K562 (cell line): ENCODE measurements around the gene PCDH18. TPM values are rescaled to one million over a fixed set of nuclear protein-coding genes. Genes with fewer than 3 reads are reported as not detected.
A peak's percentile ranks its signal among the peaks of the same experiment; 100 is the strongest.

Experiments used
- ATAC-seq: fragments of 200-7000 bp; cut with Tn5 transposase; 3 replicates; pipeline ENCODE4 v1.9.1; 2020; ENCODE audit warnings: moderate library complexity
- BruUV-seq: library from RNA; stranded (reverse); fragments of 400-500 nt; replicated peaks from 2 replicates; lab custom pipeline; 2021; lab: Mats Ljungman, UMichigan
- CTCF ChIA-PET: fragments of 300-600 bp; formaldehyde crosslinking; extraction: SDS; loops from one replicate; lab custom pipeline; 2021; ENCODE audit warnings: low intra/inter-chr PET ratio; lab: Yijun Ruan, JAX
- POLR2A ChIA-PET: fragments of 300-600, 350-650 bp; sonication (Branson Sonifier 250); formaldehyde crosslinking; extraction: SDS; loops from one replicate; lab custom pipeline; 2021; ENCODE audit warnings: antibody characterized with exemption, inconsistent platforms; lab: Yijun Ruan, JAX
- DNase-seq, 4 experiments: peaks; one replicate each; pipeline versions ENCODE4 v3.0.0 to v3.0.0-alpha.2; 2011 to 2018; ENCODE audit warnings: low spot score in 3 of 4, mixed read lengths in 3 of 4; ENCODE audit errors: extremely low read depth in 1 of 4
- FAIRE-seq: peaks from 2 replicates; lab custom pipeline; 2011; peaks lifted over from hg19 to GRCh38; lab: Jason Lieb, UNC
- H2AFZ ChIP-seq: 2 replicates; pipeline ENCODE4 v1.6.0; 2011; ENCODE audit warnings: low read depth, low read length, control low read depth, inconsistent platforms
- H3K27ac ChIP-seq: fragments of 200-600 bp; 3 replicates; pipeline ENCODE4 v1.8.0; 2011; ENCODE audit warnings: low read depth, mild to moderate bottlenecking, control low read depth, inconsistent platforms, low read length, moderate library complexity, mixed read lengths; ENCODE audit errors: extremely low read depth
- H3K27me3 ChIP-seq, 2 experiments: fragments of 300-600 bp in 1 of 2; 2 replicates in 1 of 2; 3 replicates in 1 of 2; pipeline versions ENCODE4 v1.6.0 to v1.8.0; 2011; ENCODE audit warnings: inconsistent platforms in 2 of 2, low read length in 2 of 2, mild to moderate bottlenecking in 1 of 2, mixed read lengths in 1 of 2, moderate library complexity in 1 of 2; ENCODE audit not compliant: control insufficient read depth in 2 of 2, insufficient read depth in 2 of 2
- H3K36me3 ChIP-seq: fragments of 300-600 bp; 3 replicates; pipeline ENCODE4 v1.8.0; 2011; ENCODE audit warnings: mild to moderate bottlenecking, low read length, inconsistent platforms; ENCODE audit not compliant: control insufficient read depth, insufficient read depth
- H3K4me1 ChIP-seq, 2 experiments: fragments of 200-600 bp in 1 of 2; replicated peaks in 1 of 2; 2 replicates in 1 of 2; 3 replicates in 1 of 2; pipeline versions ENCODE4 v1.5.1 to v1.8.0; 2011; ENCODE audit warnings: inconsistent platforms in 2 of 2, low read length in 2 of 2, mild to moderate bottlenecking in 1 of 2, mixed read lengths in 1 of 2, moderate library complexity in 1 of 2; ENCODE audit not compliant: control insufficient read depth in 2 of 2, insufficient read depth in 2 of 2
- H3K4me2 ChIP-seq: 2 replicates; pipeline ENCODE4 v1.6.1; 2011; ENCODE audit warnings: low read length, control low read depth, inconsistent platforms, mixed read lengths; ENCODE audit not compliant: insufficient read depth
- H3K4me3 ChIP-seq: fragments of 200-600 bp; sonication (generic), shearing (Covaris generic); 2 replicates; pipeline ENCODE4 v1.5.1; 2016; ENCODE audit warnings: control low read depth, inconsistent platforms
- H3K79me2 ChIP-seq: fragments of 200-600 bp; 3 replicates; pipeline ENCODE4 v1.8.0; 2011; ENCODE audit warnings: low read length, inconsistent platforms; ENCODE audit not compliant: control insufficient read depth, insufficient read depth
- H3K9ac ChIP-seq, 2 experiments: 2 replicates each; pipeline versions ENCODE4 v1.6.0 to v1.6.1; 2011; ENCODE audit warnings: low read depth in 2 of 2, low read length in 2 of 2, control low read depth in 1 of 2, inconsistent platforms in 1 of 2, mild to moderate bottlenecking in 1 of 2, mixed read lengths in 1 of 2; ENCODE audit not compliant: insufficient read depth in 1 of 2
- H3K9me1 ChIP-seq: one replicate; pipeline ENCODE4 v1.6.0; 2011; ENCODE audit warnings: inconsistent platforms, mild to moderate bottlenecking, low read length, moderate library complexity; ENCODE audit not compliant: control insufficient read depth, insufficient read depth
- H3K9me3 ChIP-seq: replicated peaks from 2 replicates; pipeline ENCODE4 v1.5.1; 2011; ENCODE audit warnings: low read depth, low read length, inconsistent platforms; ENCODE audit not compliant: control insufficient read depth, insufficient read depth
- H4K20me1 ChIP-seq: replicated peaks from 2 replicates; pipeline ENCODE4 v1.6.1; 2011; ENCODE audit warnings: low read length, inconsistent platforms, mixed read lengths; ENCODE audit not compliant: control insufficient read depth, insufficient read depth
- CREB3L1 ChIP-seq: fragments of 450-650 bp; IDR thresholded peaks from 2 replicates; pipeline ENCODE4 v1.6.1; 2014; ENCODE audit warnings: low read depth, mild to moderate bottlenecking, moderate library complexity, borderline replicate concordance
- ETS2 ChIP-seq: IDR thresholded peaks from 2 replicates; pipeline ENCODE4 v1.6.1; 2016; ENCODE audit warnings: borderline replicate concordance, missing genetic modification characterization, mild to moderate bottlenecking, moderate library complexity, missing compliant biosample characterization; ENCODE audit not compliant: poor library complexity, severe bottlenecking
- EWSR1 ChIP-seq: fragments of 450-650 bp; IDR thresholded peaks from 2 replicates; pipeline ENCODE4 v1.6.1; 2018; ENCODE audit warnings: borderline replicate concordance, mild to moderate bottlenecking, low read depth, moderate library complexity; ENCODE audit not compliant: partially characterized antibody
- PREB ChIP-seq: sonication (generic); formaldehyde crosslinking; IDR thresholded peaks from 2 replicates; pipeline ENCODE4 v1.8.1; 2023; ENCODE audit warnings: mild to moderate bottlenecking, missing genetic modification reagents
- TCFL5 ChIP-seq: fragments of 250-450 bp; sonication (Bioruptor Pico); conservative IDR thresholded peaks from 2 replicates; pipeline ENCODE4 v1.6.1; 2021; ENCODE audit warnings: mild to moderate bottlenecking, moderate library complexity, matching md5 sums
- TFE3 ChIP-seq: fragments of 450-650 bp; formaldehyde crosslinking; IDR thresholded peaks from 2 replicates; pipeline ENCODE4 v1.4.0; 2020; ENCODE audit warnings: mild to moderate bottlenecking, mixed read lengths
- XRCC4 ChIP-seq: IDR thresholded peaks from one replicate; pipeline ENCODE4 v1.6.1; 2011; ENCODE audit not compliant: insufficient read depth, insufficient read length; ENCODE audit errors: extremely low read depth
- YY1 ChIP-seq, 3 experiments: IDR thresholded peaks; 2 replicates each; pipeline ENCODE4 v1.6.1; 2011; ENCODE audit warnings: low read length in 2 of 3, mild to moderate bottlenecking in 2 of 3, moderate library complexity in 2 of 3, borderline replicate concordance in 1 of 3, control low read depth in 1 of 3, low read depth in 1 of 3; ENCODE audit not compliant: insufficient read depth in 3 of 3, insufficient replicate concordance in 2 of 3, control insufficient read depth in 1 of 3, insufficient read length in 1 of 3; ENCODE audit errors: extremely low read depth in 1 of 3
- ZNF668 ChIP-seq: fragments of 250-450 bp; sonication (Bioruptor Pico); IDR thresholded peaks from 2 replicates; pipeline ENCODE4 v1.8.0; 2022; ENCODE audit warnings: mild to moderate bottlenecking, inconsistent platforms
- WGBS: fragments of 100-300 bp; shearing (Covaris generic); methylation state at CpG from one replicate; pipeline ENCODE4 v1.1.6; 2016; ENCODE audit warnings: low coverage, mixed read lengths; ENCODE audit not compliant: insufficient coverage; ENCODE audit errors: missing lambda C conversion rate; 5-methylcytosine and 5-hydroxymethylcytosine counted together
- in situ Hi-C: fragments of 300-500 bp; cut with MboI; formaldehyde crosslinking; loops from 4 replicates; pipeline ENCODE4 v1.15.0; 2018; ENCODE audit warnings: inconsistent platforms, mixed read lengths
- intact Hi-C: fragments of 100-400 bp; cut with micrococcal nuclease; formaldehyde crosslinking; loops from 2 replicates; pipeline ENCODE4 v1.14.2; 2022
- polyA plus RNA-seq, 8 experiments: library from polyadenylated mRNA; depleted of rRNA in 4 of 8; stranded (reverse) in 5 of 8; unstranded in 3 of 8; fragments of >200 nt; fragmentation: Nextera tagmentation in 2 of 8; fragmentation: Illumina TruSeq in 1 of 8; extraction: Ambion mirVana in 2 of 8; extraction: Trizol in 1 of 8; gene quantifications; 2 replicates each; pipeline versions ENCODE4 v1.2.1 to v1.2.3, GENCODE V29; 2011 to 2014; ENCODE audit warnings: inconsistent platforms in 1 of 8, missing spikeins in 1 of 8
- total RNA-seq, 7 experiments: library from RNA; depleted of rRNA in 6 of 7; stranded (reverse); fragments of >200 nt in 6 of 7; fragmentation: Illumina TruSeq in 2 of 7; extraction: Trizol in 2 of 7; gene quantifications; 2 replicates each; pipeline versions ENCODE4 v1.2.1 to v1.2.3, GENCODE V29; 2011 to 2021; ENCODE audit warnings: low replicate concordance in 1 of 7

The PCDH18 gene
- total and polyA plus RNA-seq, 9 of the 15 experiments (the other 6 are each of a cell fraction or from before 2014, with no cell fraction given): 0.04 to 0.09 TPM; not detected in 7

- TF ChIP-seq XRCC4 (no peak), TFE3 (CRISPR knock-in tag) (peak; percentile 70)
- TF ChIP-seq, all 486 proteins: peak for 1
- no peak overlapping the region for H3K27ac ChIP-seq
- no peak overlapping the region for H2AFZ ChIP-seq
- no peaks in the 10 kb centered on the region for H3K79me2 ChIP-seq
- H4K20me1 ChIP-seq: no peaks in the 10 kb centered on the region
- H3K4me2 ChIP-seq: no peak overlapping the region
- H3K4me3 ChIP-seq: no peak overlapping the region
- intact Hi-C loops: no loop called here
- no peak for ATAC-seq
- no peak overlapping the region for H3K9ac ChIP-seq
- peak in 2 of 4 experiments; percentile 9 for DNase-seq
- no peaks in the 10 kb centered on the region for H3K9me3 ChIP-seq
- no peaks in the 10 kb centered on the region for H3K27me3 ChIP-seq
- no peaks in the 10 kb centered on the region for H3K36me3 ChIP-seq
- CTCF ChIA-PET: no interaction called here
- no peak for FAIRE-seq
- POLR2A ChIA-PET: no interaction called here
- no TSS peak for BruUV-seq
- H3K4me1 ChIP-seq: no peaks in the 10 kb centered on the region
- in situ Hi-C loops: no loop called here
- no peaks in the 10 kb centered on the region for H3K9me1 ChIP-seq
Measured at GRCh38 chr4:137540356-137540755, 8.1 kb upstream of the PCDH18 start.

GRCh38 chr4:137538526-137538925 lies 6.2 kb upstream of the PCDH18 start:
- H2AFZ ChIP-seq: no peak overlapping the region
- H3K36me3 ChIP-seq: no peaks in the 10 kb centered on the region
- no peak overlapping the region for H3K4me3 ChIP-seq
- no peak overlapping the region for H3K9ac ChIP-seq
- ATAC-seq (no peak), FAIRE-seq (no peak), DNase-seq (no peak)
- H3K9me3 ChIP-seq: no peaks in the 10 kb centered on the region
- H3K4me1 ChIP-seq: no peaks in the 10 kb centered on the region
- H3K79me2 ChIP-seq: no peaks in the 10 kb centered on the region
- POLR2A ChIA-PET: interaction anchor here (0.6 kb wide), 1 partner anchor 10 kb away, joined by 3 read pairs; no protein-coding TSS in a partner anchor
- WGBS: 4% methylated on average over 4 of the region's 4 CpGs
- no peak overlapping the region for H3K27ac ChIP-seq
- no peak overlapping the region for H3K4me2 ChIP-seq
- H3K27me3 ChIP-seq: no peaks in the 10 kb centered on the region
- H4K20me1 ChIP-seq: no peaks in the 10 kb centered on the region
- H3K9me1 ChIP-seq: no peaks in the 10 kb centered on the region
- intact Hi-C loops: no loop called here
- in situ Hi-C loops: no loop called here
- BruUV-seq: no TSS peak
- CTCF ChIA-PET: no interaction called here
- TF ChIP-seq TCFL5 (CRISPR knock-in tag): no peak
- TF ChIP-seq EWSR1: no peak
- no peak for TF ChIP-seq YY1 (IDR thresholded peaks at IDR 0.05; ENCODE audit: borderline replicate concordance in 1 of 3, control insufficient read depth in 1 of 3, extremely low read depth in 1 of 3, insufficient read depth in 3 of 3, insufficient read length in 1 of 3, insufficient replicate concordance in 2 of 3, low read depth in 1 of 3, low read length in 2 of 3)
- TF ChIP-seq CREB3L1: no peak
- no peak for TF ChIP-seq ZNF668
- TF ChIP-seq ETS2: no peak
- TF ChIP-seq PREB (CRISPR knock-in tag): no peak
